HG02943 (cell line): ENCODE measurements around the gene EMID1.

Source experiments
- ATAC-seq: cut with Tn5 transposase; IDR thresholded peaks from one replicate; pipeline ENCODE4 v1.9.1; 2021; ENCODE audit warnings: mild to moderate bottlenecking, low read depth, moderate library complexity; ENCODE audit not compliant: unreplicated experiment

The EMID1 gene

GRCh38 chr22:29275819-29276565 is 70.3 kb downstream of the EMID1 start:
- no peak for ATAC-seq

DNA sequence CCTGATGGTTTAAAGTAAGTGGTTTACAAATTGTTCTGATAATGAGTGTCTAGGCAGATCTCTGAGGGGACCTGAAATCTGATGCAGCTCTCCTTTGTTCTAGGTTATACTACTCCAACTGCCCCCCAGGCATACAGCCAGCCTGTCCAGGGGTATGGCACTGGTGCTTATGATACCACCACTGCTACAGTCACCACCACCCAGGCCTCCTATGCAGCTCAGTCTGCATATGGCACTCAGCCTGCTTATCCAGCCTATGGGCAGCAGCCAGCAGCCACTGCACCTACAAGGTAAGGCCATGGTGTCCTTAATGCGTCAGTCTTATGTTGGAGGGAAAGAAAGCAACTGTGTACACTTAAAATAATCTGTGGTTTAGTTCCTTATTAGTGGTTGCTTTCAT is 72.2 kb downstream of the EMID1 start:
- no peak for ATAC-seq

- ATAC-seq: no peak
These were observed 78.5 kb downstream of the EMID1 start for GRCh38 chr22:29284196-29284595.

DNA sequence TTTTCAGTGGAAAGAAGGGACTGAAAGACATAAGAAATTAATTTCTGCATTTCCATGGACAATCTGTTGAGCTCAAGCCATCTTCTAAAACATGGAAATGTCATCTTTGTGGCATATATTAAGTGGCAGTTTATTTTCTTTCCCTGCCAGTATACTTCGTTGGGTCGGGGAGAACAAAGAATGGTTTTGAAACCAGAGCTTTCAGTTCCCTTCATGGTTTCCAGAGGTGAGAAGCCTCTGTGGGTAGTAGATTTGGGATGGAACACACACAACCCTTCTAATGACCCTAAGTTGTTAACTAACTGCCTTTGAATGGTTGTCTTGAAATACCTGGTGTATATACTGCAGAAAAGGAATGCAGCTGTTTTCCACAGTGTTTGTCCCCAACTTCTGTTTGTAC is 83.1 kb downstream of the EMID1 start:
- no peak for ATAC-seq

GRCh38 chr22:29290061-29290460 is 84.4 kb downstream of the EMID1 start:
- ATAC-seq: no peak

GRCh38 chr22:29291215-29291614 is 85.5 kb downstream of the EMID1 start:
- ATAC-seq: no peak

GRCh38 chr22:29292379-29292778 is 86.7 kb downstream of the EMID1 start:
- no peak for ATAC-seq

GRCh38 chr22:29298641-29299040 is 92.9 kb downstream of the EMID1 start:
- no peak for ATAC-seq

GRCh38 chr22:29299136-29299900 is 93.6 kb downstream of the EMID1 start:
- no peak for ATAC-seq

- no peak for ATAC-seq
These were observed 94.7 kb downstream of the EMID1 start for GRCh38 chr22:29300467-29300806.

DNA sequence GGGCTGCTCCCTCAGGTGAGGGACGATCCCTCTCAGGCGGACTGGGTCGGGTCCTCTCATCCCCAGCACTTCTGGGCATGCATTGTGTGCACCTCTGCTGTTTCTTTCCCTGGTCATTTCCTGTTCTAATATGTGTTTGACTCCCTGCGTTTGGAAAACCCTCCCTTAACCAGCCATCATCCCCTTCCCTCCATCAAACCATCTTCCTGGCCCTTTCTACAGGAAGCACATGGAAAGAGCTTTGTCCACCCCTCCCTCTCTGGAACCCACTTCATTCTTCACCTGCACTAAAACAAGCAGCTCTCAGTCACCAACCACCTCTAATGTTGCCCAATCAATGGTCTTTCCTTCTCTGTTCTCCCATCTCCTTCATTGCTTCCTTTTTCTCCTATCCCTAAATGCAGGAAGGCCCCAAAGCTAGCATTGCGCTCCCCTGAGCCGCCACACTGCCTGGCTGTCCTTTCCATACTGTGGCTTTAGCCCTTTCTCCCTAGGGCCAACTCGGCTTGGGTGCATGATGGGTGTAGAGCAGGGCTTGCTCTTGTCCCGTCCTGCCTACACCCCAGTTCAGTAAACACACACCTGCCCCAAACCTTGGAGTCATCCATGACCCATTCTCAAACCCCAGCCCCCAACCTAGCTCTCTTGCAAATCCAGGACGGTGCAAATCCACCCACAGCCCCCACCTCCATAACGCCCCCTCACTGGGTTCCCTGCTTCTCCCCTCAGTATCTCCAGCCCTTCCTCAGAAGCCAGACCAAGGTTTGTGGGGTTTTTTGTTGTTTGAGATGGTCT is 95.3 kb downstream of the EMID1 start:
- ATAC-seq: no peak

- no peak for ATAC-seq
These were observed 96.2 kb downstream of the EMID1 start for GRCh38 chr22:29301716-29302401.

DNA sequence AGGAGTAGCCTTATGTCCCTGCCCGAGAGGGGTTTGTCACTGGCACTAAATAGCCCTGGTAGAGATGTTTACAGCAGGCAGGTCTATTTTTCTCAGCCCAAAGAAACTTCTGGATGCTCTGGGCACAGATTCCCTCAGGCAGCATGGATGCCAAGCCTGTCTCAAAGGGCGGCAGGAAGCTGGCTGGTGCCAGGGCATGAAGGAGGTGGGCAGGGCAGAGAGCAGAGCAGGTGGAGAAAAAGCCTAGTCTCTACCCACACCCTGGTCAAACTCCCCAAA is 96.6 kb downstream of the EMID1 start:
- no peak for ATAC-seq

- ATAC-seq: no peak
These were observed 97.2 kb downstream of the EMID1 start for GRCh38 chr22:29302681-29303465.

- no peak for ATAC-seq
These were observed 100.1 kb downstream of the EMID1 start for GRCh38 chr22:29305836-29306174.

GRCh38 chr22:29306175-29306834 is 100.6 kb downstream of the EMID1 start, which contains the start of gene GAS2L1:
TSS of gene GAS2L1 (plus strand) at chr22:29306650. CDS start at chr22:29308106, 1,456 bp downstream.
- ATAC-seq: no peak

DNA sequence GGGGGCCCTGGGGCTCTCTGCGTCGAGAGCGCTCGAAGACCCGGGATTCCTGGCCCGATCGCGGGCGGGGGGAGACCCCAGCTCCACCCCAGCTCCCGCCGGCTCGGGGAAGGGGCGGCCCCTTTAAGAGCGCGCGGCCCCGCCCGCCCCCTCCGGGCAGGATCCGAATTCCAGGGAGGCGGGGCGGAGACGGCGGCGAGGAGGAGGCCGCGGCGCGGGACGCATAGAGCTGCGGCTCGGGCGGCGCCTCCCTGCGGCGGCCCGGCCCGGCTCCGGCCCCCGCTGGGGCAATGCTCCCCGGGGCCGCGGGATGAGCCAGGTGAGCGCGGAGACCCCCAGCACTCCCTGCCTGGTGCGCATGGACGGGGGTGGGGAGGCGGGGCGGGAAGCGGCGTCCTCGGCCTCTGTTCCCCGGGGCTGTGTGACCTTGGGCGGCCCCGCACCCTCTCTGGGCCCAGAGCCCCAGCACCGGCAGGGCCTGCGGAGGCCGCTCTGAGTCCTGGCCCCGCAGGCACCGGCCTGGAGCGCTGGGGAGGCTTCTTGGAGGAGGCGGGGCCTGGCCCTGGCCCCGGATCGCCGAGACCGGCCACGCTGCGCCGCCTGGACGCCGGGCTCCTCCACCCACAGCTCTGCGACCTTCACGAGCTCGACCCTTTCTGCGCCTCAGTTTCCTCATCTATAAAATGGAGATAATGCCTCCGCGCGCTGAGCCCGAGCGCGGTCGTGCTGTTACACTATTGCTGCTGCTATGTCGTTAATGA is 101.3 kb downstream of the EMID1 start:
- ATAC-seq: no peak

GRCh38 chr22:29307596-29308147 is 102.0 kb downstream of the EMID1 start:
- ATAC-seq: no peak
